DMS114 treated with DMSO at 0.1 percent for 48 hours (cell line): ENCODE results near the gene CHST12.
"Not testable (repeated sequence)": the region's sequence is repeated elsewhere in the genome, so short reads cannot be mapped to it uniquely, and the experiment has no call there.

Source experiments
- DNase-seq: peaks from one replicate; lab custom pipeline; 2025; ENCODE audit not compliant: unreplicated experiment; lab: John Stamatoyannopoulos, UW

Gene CHST12

GRCh38 chr7:2435146-2435545 lies 31.7 kb downstream of the CHST12 start:
- DNase-seq = no peak

- no peak for DNase-seq
Measured at GRCh38 chr7:2436341-2437104, 33.1 kb downstream of the CHST12 start.

- no peak for DNase-seq
Measured at GRCh38 chr7:2437136-2437535, 33.7 kb downstream of the CHST12 start.

- DNase-seq = no peak
Measured at GRCh38 chr7:2437537-2438148, 34.2 kb downstream of the CHST12 start.

GRCh38 chr7:2438186-2438585 lies 34.8 kb downstream of the CHST12 start:
- DNase-seq = no peak

GRCh38 chr7:2438775-2439174 lies 35.4 kb downstream of the CHST12 start:
- no peak for DNase-seq

GRCh38 chr7:2440608-2441245 lies 37.3 kb downstream of the CHST12 start:
- no peak for DNase-seq

GRCh38 chr7:2441430-2442058 lies 38.1 kb downstream of the CHST12 start:
- no peak for DNase-seq

GRCh38 chr7:2443491-2443890 lies 40.1 kb downstream of the CHST12 start:
- DNase-seq = no peak

GRCh38 chr7:2444476-2444875 lies 41.1 kb downstream of the CHST12 start:
- DNase-seq = no peak

- DNase-seq = no peak
Measured at GRCh38 chr7:2445047-2445446, 41.6 kb downstream of the CHST12 start.

- no peak for DNase-seq
Measured at GRCh38 chr7:2445898-2446555, 42.6 kb downstream of the CHST12 start.

- no peak for DNase-seq
Measured at GRCh38 chr7:2446676-2447075, 43.3 kb downstream of the CHST12 start.

- DNase-seq = no peak
Measured at GRCh38 chr7:2450198-2451107, 47.0 kb downstream of the CHST12 start.

GRCh38 chr7:2451171-2452073 lies 48.0 kb downstream of the CHST12 start:
- peak; percentile 34 for DNase-seq

- DNase-seq = no peak
Measured at GRCh38 chr7:2452074-2452507, 48.7 kb downstream of the CHST12 start.

GRCh38 chr7:2452643-2453270 lies 49.3 kb downstream of the CHST12 start:
- no peak for DNase-seq

GRCh38 chr7:2453849-2454248 lies 50.4 kb downstream of the CHST12 start:
- DNase-seq = not testable (repeated sequence)

- DNase-seq = no peak
Measured at GRCh38 chr7:2459674-2460073, 56.3 kb downstream of the CHST12 start.
